Activated CD8-positive, alpha-beta T cell treated with anti-CD3 and anti-CD28 coated beads for 36 hours (primary cell): ENCODE results near the gene ITIH5. TPM values are rescaled to one million over a fixed set of nuclear protein-coding genes. Genes with fewer than 3 reads are reported as not detected.

Experiments
- ATAC-seq: fragments of 200-7000 bp; cut with Tn5 transposase; one replicate; pipeline ENCODE4 v1.10.0; 2021; ENCODE audit warnings: mild to moderate bottlenecking, moderate library complexity
- CTCF ChIA-PET: fragments of 350-600 bp; sonication (Branson Sonifier 250); formaldehyde crosslinking; loops from one replicate; lab custom pipeline; 2021; ENCODE audit warnings: antibody characterized with exemption; lab: Charles Lee
- POLR2A ChIA-PET: fragments of 350-600 bp; sonication (Branson Sonifier 250); formaldehyde crosslinking; loops from one replicate; lab custom pipeline; 2021; ENCODE audit warnings: antibody characterized with exemption; lab: Charles Lee
- DNase-seq: peaks from one replicate; pipeline ENCODE4 v3.0.0-alpha.2; 2020
- H3K27ac Mint-ChIP-seq: one replicate; pipeline ENCODE4 v1.8.0; 2021; ENCODE audit warnings: mild to moderate bottlenecking, mixed read lengths
- H3K27me3 Mint-ChIP-seq: one replicate; pipeline ENCODE4 v1.8.0; 2021; ENCODE audit warnings: mixed read lengths
- H3K36me3 Mint-ChIP-seq: one replicate; pipeline ENCODE4 v1.8.0; 2021; ENCODE audit warnings: low read depth, mixed read lengths
- H3K4me1 Mint-ChIP-seq: one replicate; pipeline ENCODE4 v1.8.0; 2021; ENCODE audit warnings: low read depth, mixed read lengths
- H3K4me3 Mint-ChIP-seq: one replicate; pipeline ENCODE4 v1.8.0; 2021; ENCODE audit warnings: mild to moderate bottlenecking, moderate library complexity, mixed read lengths
- H3K9me3 Mint-ChIP-seq: one replicate; pipeline ENCODE4 v1.8.0; 2021; ENCODE audit warnings: mixed read lengths
- CTCF ChIP-seq: fragments of 200-600 bp; IDR thresholded peaks from one replicate; pipeline ENCODE4 v1.8.0; 2022; ENCODE audit warnings: antibody characterized with exemption, mild to moderate bottlenecking
- intact Hi-C: fragments of 100-400 bp; cut with micrococcal nuclease; formaldehyde crosslinking; loops from one replicate; pipeline ENCODE4 v1.10.0; 2022
- total RNA-seq, 2 experiments: library from RNA; stranded (reverse); gene quantifications; one replicate each; pipeline ENCODE4 v1.2.3, GENCODE V29; 2021

ITIH5 gene
- total RNA-seq, 2 experiments from 2014 or later: not detected

DNA sequence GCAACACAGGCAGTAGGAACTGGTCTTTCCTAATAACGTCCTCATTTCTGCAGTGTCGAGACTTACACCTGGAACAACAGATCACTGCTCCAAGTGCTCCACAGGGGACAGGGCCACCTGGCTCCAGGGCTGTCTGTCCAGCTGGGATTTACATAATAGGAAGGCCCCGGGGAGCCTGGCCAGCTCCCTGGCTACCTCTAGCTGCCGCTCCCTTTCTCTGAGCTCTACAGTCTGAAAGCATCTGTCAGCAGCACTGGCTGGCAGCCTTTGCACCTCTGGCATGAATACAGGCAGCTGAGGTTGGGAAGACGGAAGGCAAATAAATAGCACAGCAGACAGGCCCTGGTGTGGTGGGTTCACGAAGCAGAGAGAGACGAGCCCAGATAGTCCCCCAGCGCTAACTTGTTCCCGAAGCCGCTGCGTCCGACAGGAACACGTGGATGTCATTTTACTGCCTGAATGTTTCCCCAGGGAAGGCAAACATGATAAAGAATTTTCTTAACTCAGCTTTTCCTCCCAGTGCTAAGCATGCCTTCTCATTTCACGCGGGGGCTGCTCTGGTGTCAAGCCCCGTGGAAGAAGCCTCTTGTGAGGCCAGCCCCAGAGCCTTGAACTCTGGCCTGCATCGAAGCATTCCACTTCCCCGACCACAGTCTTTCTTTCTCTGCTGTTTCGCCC is 105.4 kb downstream of the ITIH5 start:
- peaks cover 5% of the 10 kb centered on the region for H3K27me3 Mint-ChIP-seq
- ChIA-PET POLR2A (no interaction called here), CTCF (interaction anchor here (1.0 to 1.1 kb wide), 2 partner anchors 14 to 36 kb away, joined by 3 read pairs; no protein-coding TSS in a partner anchor)
- no peaks in the 10 kb centered on the region for H3K36me3 Mint-ChIP-seq
- no peak overlapping the region for H3K4me3 Mint-ChIP-seq
- no peak overlapping the region for H3K27ac Mint-ChIP-seq
- DNase-seq: no peak
- no peaks in the 10 kb centered on the region for H3K4me1 Mint-ChIP-seq
- no peak for TF ChIP-seq CTCF
- intact Hi-C loops: no loop called here
- H3K9me3 Mint-ChIP-seq: no peaks in the 10 kb centered on the region
- no peak for ATAC-seq

GRCh38 chr10:7560519-7560918 is 106.2 kb downstream of the ITIH5 start:
- H3K27ac Mint-ChIP-seq: no peak overlapping the region
- intact Hi-C loops: no loop called here
- H3K9me3 Mint-ChIP-seq: no peaks in the 10 kb centered on the region
- ATAC-seq: no peak
- no peak for TF ChIP-seq CTCF
- CTCF ChIA-PET: interaction anchor here (1.0 to 1.7 kb wide), 2 partner anchors 13 to 127 kb away, joined by 3 to 6 read pairs; no protein-coding TSS in a partner anchor
- H3K27me3 Mint-ChIP-seq: peaks cover 5% of the 10 kb centered on the region
- POLR2A ChIA-PET: no interaction called here
- H3K36me3 Mint-ChIP-seq: no peaks in the 10 kb centered on the region
- no peak for DNase-seq
- no peaks in the 10 kb centered on the region for H3K4me1 Mint-ChIP-seq
- no peak overlapping the region for H3K4me3 Mint-ChIP-seq

DNA sequence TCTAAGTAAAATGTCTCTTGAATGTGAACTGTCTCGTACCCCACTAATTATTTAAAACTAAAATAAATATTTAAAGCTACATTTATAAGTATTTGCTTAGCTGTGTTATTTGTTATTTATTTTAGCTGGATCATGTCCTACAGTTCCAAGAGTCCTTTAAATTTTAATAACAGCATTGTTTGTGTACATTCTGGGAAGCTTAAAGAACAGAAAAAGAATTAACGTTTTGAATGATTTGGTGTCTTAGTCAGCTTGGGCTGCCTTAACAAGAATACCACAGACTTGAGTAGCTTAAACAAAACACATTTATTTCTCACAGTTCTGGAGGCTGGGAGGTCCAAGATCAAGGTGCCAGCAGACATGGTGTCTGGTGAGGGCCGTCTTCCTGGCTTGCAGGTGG is 107.4 kb downstream of the ITIH5 start:
- H3K4me1 Mint-ChIP-seq: no peaks in the 10 kb centered on the region
- ATAC-seq (no peak), DNase-seq (no peak)
- H3K27ac Mint-ChIP-seq: no peak overlapping the region
- H3K27me3 Mint-ChIP-seq: peaks cover 5% of the 10 kb centered on the region
- H3K36me3 Mint-ChIP-seq: no peaks in the 10 kb centered on the region
- TF ChIP-seq CTCF: no peak
- intact Hi-C loops: no loop called here
- ChIA-PET POLR2A (no interaction called here), CTCF (interaction anchor here (1.7 to 2.8 kb wide), 2 partner anchors 34 to 128 kb away, joined by 6 to 13 read pairs; no protein-coding TSS in a partner anchor)
- no peak overlapping the region for H3K4me3 Mint-ChIP-seq
- no peaks in the 10 kb centered on the region for H3K9me3 Mint-ChIP-seq

DNA sequence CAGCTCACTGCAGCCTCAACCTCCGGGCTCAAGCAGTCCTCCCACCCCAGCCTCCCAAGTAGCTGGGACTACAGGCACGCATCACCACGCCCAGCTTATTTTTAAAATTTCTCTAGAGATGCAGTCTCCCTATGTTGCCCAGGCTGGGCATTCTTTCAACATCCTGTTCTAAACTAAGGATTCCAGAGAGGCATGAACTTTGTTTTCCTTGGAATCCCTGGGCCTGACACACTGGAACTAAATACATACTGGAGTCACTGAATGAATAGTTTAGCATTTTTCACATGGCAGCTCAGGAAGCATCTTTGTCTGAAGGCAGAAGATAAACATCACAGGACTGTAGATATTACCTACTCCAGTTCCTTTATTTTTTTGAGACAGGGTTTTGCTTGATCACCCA is 108.7 kb downstream of the ITIH5 start:
- ATAC-seq (no peak), DNase-seq (no peak)
- Mint-ChIP-seq H3K9me3 (no peaks in the 10 kb centered on the region), H3K4me3 (no peak overlapping the region), H3K4me1 (no peaks in the 10 kb centered on the region), H3K36me3 (no peaks in the 10 kb centered on the region), H3K27me3 (peaks cover 5% of the 10 kb centered on the region), H3K27ac (no peak overlapping the region)
- no peak for TF ChIP-seq CTCF
- intact Hi-C loops: no loop called here
- CTCF ChIA-PET: interaction anchor here (0.7 to 2.8 kb wide), 2 partner anchors 33 to 43 kb away, joined by 3 to 13 read pairs; no protein-coding TSS in a partner anchor
- POLR2A ChIA-PET: no interaction called here

DNA sequence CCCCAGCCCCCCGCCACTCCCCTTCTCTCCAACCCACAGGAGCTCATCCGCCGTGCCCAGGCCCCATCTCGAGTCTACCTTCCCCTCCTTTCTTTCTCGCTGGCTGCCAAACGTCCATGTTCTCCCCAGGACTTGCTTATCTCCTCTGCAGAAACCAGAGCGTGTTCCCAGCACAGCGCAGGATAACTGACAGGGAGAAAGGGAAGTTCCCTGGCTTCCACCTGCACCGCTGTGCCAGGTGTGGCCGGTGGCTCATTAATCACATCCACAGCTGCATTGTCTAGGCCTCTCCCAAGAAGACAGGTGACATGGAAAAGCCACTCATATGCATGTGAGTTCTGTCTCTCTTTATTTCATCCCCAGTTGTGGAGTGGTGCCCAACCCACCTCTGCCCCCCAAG is 113.2 kb downstream of the ITIH5 start:
- Mint-ChIP-seq H3K9me3 (no peaks in the 10 kb centered on the region), H3K4me1 (no peaks in the 10 kb centered on the region), H3K27ac (no peak overlapping the region), H3K4me3 (no peak overlapping the region), H3K27me3 (peaks cover 5% of the 10 kb centered on the region), H3K36me3 (no peaks in the 10 kb centered on the region)
- ChIA-PET POLR2A (no interaction called here), CTCF (no interaction called here)
- ATAC-seq (no peak), DNase-seq (no peak)
- intact Hi-C loops: no loop called here
- no peak for TF ChIP-seq CTCF
